Tibial artery (tissue), 4 donors: ENCODE measurements around the gene IGF2BP3.

Experiments used
- DNase-seq, 2 donors: peaks; one replicate each; pipeline ENCODE4 v3.0.0-alpha.2; 2019
- H3K27ac ChIP-seq, 2 donors: fragments of 200-600 bp; sonication (generic) in 1 of 2; 1 replicate in 1 of 2; 2 replicates in 1 of 2; pipeline ENCODE4 v1.5.1; 2018 to 2019; ENCODE audit warnings: mild to moderate bottlenecking in 1 of 2
- H3K27me3 ChIP-seq, 2 donors: fragments of 200-600 bp; sonication (generic) in 1 of 2; one replicate each; pipeline versions ENCODE4 v1.5.1 to v1.6.0; 2016 to 2019
- H3K36me3 ChIP-seq, 3 donors: fragments of 200-600 bp; sonication (generic) in 2 of 3; one replicate each; pipeline ENCODE4 v1.5.1; 2016 to 2019; ENCODE audit warnings: mild to moderate bottlenecking in 2 of 3
- H3K4me1 ChIP-seq, 4 donors: fragments of 200-600 bp; sonication (generic) in 2 of 4; 1 replicate in 3 of 4; 2 replicates in 1 of 4; pipeline ENCODE4 v1.5.1; 2016 to 2019
- H3K4me3 ChIP-seq, 2 donors: fragments of 200-600 bp; sonication (generic) in 1 of 2; 1 replicate in 1 of 2; 2 replicates in 1 of 2; pipeline ENCODE4 v1.5.1; 2018 to 2019; ENCODE audit warnings: mild to moderate bottlenecking in 2 of 2
- H3K9me3 ChIP-seq, 3 donors: fragments of 200-600 bp; sonication (generic) in 1 of 3; one replicate each; pipeline ENCODE4 v1.5.1; 2016 to 2019
- intact Hi-C: fragments of 100-400 bp; cut with DNase I; formaldehyde crosslinking; loops from one replicate; pipeline ENCODE4 v1.15.0; 2023; ENCODE audit warnings: low total_unique reads
- TF ChIP-seq, protein P1 (sequence below), 2 experiments: fragments of 200-600 bp in 1 of 2; fragments of 450-650 bp in 1 of 2; IDR thresholded peaks; one replicate each; pipeline ENCODE4 v1.5.1; 2017 to 2019; ENCODE audit warnings: antibody characterized with exemption in 2 of 2, mild to moderate bottlenecking in 1 of 2, moderate library complexity in 1 of 2

Gene IGF2BP3

GRCh38 chr7:23471106-23471859 lies 992 bp upstream of the IGF2BP3 start:
- Histone ChIP-seq H3K4me1 (peaks cover 0 to 53% (median 45%) of the 10 kb centered on the region in 4 donors), H3K9me3 (no peaks in the 10 kb centered on the region), H3K36me3 (no peaks in the 10 kb centered on the region), H3K27ac (no peak overlapping the region), H3K27me3 (peaks cover 24 to 100% of the 10 kb centered on the region in 2 donors), H3K4me3 (peak overlapping the region in 1 of 2 donors; percentile 9)
- TF ChIP-seq, protein P1, sequence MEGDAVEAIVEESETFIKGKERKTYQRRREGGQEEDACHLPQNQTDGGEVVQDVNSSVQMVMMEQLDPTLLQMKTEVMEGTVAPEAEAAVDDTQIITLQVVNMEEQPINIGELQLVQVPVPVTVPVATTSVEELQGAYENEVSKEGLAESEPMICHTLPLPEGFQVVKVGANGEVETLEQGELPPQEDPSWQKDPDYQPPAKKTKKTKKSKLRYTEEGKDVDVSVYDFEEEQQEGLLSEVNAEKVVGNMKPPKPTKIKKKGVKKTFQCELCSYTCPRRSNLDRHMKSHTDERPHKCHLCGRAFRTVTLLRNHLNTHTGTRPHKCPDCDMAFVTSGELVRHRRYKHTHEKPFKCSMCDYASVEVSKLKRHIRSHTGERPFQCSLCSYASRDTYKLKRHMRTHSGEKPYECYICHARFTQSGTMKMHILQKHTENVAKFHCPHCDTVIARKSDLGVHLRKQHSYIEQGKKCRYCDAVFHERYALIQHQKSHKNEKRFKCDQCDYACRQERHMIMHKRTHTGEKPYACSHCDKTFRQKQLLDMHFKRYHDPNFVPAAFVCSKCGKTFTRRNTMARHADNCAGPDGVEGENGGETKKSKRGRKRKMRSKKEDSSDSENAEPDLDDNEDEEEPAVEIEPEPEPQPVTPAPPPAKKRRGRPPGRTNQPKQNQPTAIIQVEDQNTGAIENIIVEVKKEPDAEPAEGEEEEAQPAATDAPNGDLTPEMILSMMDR (IDR thresholded peaks at IDR 0.05): no peak
- intact Hi-C loops: no loop called here
- no peak for DNase-seq

DNA sequence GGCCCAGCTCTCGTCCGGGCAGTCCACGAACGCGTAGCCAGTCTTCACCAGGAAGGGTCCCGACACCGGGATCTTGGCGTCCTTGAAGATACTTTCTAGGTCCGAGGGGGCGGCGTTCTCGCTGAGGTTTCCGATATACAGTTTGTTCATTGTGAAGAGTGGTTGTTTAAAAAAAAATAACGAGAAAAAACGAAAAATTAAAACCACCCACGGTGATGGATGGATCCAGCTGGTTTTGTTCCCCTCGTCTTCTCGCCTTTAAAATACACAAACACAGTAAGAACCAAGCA lies 385 bp downstream of the IGF2BP3 start:
- H3K36me3 ChIP-seq: no peaks in the 10 kb centered on the region
- H3K4me3 ChIP-seq: peak overlapping the region in 1 of 2 donors; percentile 42
- no peaks in the 10 kb centered on the region for H3K9me3 ChIP-seq
- no peak overlapping the region for H3K27ac ChIP-seq
- TF ChIP-seq, protein P1 (IDR thresholded peaks at IDR 0.05): no peak
- H3K4me1 ChIP-seq: peaks cover 0 to 53% (median 45%) of the 10 kb centered on the region in 4 donors
- H3K27me3 ChIP-seq: peaks cover 19 to 100% of the 10 kb centered on the region in 2 donors
- intact Hi-C loops: no loop called here
- no peak for DNase-seq

- no peaks in the 10 kb centered on the region for H3K9me3 ChIP-seq
- peaks cover 16 to 99% of the 10 kb centered on the region in 2 donors for H3K27me3 ChIP-seq
- intact Hi-C loops: no loop called here
- peaks cover 0 to 48% (median 41%) of the 10 kb centered on the region in 4 donors for H3K4me1 ChIP-seq
- H3K27ac ChIP-seq: no peak overlapping the region
- TF ChIP-seq, protein P1 (IDR thresholded peaks at IDR 0.05): no peak
- no peak for DNase-seq
- H3K4me3 ChIP-seq: peak overlapping the region; percentile 11 to 42
- H3K36me3 ChIP-seq: no peaks in the 10 kb centered on the region
Measured at GRCh38 chr7:23469150-23469960, 936 bp downstream of the IGF2BP3 start.

DNA sequence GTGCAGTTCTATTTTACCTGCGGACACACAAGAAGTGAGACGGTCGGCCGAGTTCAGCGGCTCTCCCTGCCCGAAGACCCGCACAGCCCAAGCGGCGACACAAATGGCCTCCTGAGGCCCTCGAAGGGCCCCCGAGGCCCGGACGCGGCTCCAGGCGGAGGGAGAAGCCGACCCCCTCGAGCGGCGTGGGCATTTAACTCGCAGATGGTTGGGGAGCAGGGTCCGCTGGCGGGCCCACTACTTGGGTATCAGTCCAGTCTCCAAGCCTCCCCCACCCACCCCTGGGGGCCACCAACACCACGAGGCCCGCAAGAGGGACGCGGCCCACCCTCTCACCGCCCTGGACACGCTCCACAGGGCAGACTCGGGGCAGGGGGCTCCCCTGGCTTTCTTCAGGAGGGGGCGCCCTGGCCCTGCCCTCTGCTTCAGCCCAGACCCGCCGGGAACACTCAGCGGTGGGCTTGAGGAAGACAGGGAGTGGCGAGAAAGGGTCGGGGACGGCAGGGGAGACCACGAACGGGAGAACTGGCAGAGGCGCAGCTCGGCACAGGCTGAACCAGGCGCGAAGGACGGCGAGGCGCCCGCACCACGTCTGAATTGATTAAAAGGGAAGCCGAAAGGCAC lies 1.7 kb downstream of the IGF2BP3 start:
- Histone ChIP-seq H3K4me1 (peaks cover 0 to 42% (median 34%) of the 10 kb centered on the region in 4 donors), H3K27ac (no peak overlapping the region), H3K9me3 (no peaks in the 10 kb centered on the region), H3K27me3 (peaks cover 8 to 99% of the 10 kb centered on the region in 2 donors), H3K4me3 (peak overlapping the region; percentile 11 to 42), H3K36me3 (no peaks in the 10 kb centered on the region)
- intact Hi-C loops: no loop called here
- TF ChIP-seq, protein P1 (IDR thresholded peaks at IDR 0.05): no peak
- no peak for DNase-seq

DNA sequence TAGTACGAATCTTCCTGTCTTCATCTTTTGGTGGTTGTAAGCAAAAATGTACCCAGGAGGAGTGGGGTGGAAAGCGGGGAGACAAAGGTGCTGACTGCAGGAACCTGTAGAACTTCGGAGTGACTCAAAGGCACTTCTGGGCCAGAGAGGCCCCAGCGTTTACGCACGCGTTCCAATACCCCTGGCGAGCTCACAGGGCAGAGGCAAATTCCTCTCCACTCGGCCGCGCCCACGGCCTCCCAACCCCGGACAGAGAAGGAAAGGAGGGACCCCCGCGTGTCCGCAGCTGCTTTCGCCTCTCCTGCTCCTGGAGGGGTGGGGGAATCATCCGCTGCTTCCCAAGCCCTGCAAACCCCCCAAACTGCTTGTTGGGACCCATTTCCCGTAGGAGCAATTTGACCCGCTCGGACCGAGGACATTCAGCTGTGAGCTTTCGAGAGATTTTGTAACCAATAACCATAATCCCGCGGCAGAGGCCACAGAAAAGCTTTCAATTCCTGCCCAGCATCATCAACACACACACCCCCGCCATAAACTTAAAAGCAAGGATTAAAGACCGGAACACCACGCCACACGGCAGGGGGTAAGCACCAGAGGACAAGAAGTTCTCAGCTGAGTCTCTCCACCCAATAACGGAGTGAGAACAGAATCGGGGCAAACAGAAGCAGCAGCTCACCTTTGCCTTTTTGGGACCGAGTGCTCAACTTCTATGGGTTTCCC lies 2.3 kb downstream of the IGF2BP3 start:
- intact Hi-C loops: no loop called here

More for the DNA sequence above, 2.3 kb downstream of the IGF2BP3 start:
- peak overlapping the region in 1 of 2 donors; percentile 10 for H3K4me3 ChIP-seq
- DNase-seq: no peak
- H3K27ac ChIP-seq: no peak overlapping the region
- H3K4me1 ChIP-seq: peaks cover 0 to 42% (median 34%) of the 10 kb centered on the region in 4 donors
- H3K27me3 ChIP-seq: peaks cover 6 to 98% of the 10 kb centered on the region in 2 donors
- no peaks in the 10 kb centered on the region for H3K36me3 ChIP-seq
- no peaks in the 10 kb centered on the region for H3K9me3 ChIP-seq
- TF ChIP-seq, protein P1 (IDR thresholded peaks at IDR 0.05): no peak
